C4-2B (cell line): Measurements from ENCODE around the gene IL17D.

ENCODE experiments used
- ZFX ChIP-seq: fragments of 450-650 bp; IDR thresholded peaks from 2 replicates; pipeline ENCODE4 v1.6.1; 2017
- TF ChIP-seq, protein P1 (sequence below): fragments of 450-650 bp; conservative IDR thresholded peaks from 2 replicates; pipeline ENCODE4 v1.5.1; 2017; ENCODE audit warnings: mild to moderate bottlenecking

DNA sequence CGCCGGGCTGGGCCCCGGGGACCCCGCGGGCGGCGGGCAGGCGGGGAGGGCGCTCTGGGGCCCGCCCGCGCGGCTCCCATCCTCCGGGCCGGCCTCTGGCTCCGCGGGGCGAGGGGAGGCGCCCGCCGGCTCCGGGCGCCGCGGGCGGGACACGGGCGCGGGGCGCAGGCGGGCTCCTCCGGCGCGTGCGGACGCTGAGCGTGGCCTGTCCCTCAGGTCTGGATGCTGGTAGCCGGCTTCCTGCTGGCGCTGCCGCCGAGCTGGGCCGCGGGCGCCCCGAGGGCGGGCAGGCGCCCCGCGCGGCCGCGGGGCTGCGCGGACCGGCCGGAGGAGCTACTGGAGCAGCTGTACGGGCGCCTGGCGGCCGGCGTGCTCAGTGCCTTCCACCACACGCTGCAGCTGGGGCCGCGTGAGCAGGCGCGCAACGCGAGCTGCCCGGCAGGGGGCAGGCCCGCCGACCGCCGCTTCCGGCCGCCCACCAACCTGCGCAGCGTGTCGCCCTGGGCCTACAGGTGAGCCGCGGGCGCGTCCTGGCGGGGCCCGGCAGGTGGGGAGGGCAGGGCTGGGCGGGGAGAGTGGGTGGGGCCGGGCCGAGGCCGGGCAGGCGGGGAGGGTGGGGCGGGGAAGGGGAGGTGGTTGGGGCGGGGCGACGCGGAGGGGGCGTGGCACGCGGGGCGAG, 420 bp downstream of the IL17D start:
- TF ChIP-seq, protein P1, sequence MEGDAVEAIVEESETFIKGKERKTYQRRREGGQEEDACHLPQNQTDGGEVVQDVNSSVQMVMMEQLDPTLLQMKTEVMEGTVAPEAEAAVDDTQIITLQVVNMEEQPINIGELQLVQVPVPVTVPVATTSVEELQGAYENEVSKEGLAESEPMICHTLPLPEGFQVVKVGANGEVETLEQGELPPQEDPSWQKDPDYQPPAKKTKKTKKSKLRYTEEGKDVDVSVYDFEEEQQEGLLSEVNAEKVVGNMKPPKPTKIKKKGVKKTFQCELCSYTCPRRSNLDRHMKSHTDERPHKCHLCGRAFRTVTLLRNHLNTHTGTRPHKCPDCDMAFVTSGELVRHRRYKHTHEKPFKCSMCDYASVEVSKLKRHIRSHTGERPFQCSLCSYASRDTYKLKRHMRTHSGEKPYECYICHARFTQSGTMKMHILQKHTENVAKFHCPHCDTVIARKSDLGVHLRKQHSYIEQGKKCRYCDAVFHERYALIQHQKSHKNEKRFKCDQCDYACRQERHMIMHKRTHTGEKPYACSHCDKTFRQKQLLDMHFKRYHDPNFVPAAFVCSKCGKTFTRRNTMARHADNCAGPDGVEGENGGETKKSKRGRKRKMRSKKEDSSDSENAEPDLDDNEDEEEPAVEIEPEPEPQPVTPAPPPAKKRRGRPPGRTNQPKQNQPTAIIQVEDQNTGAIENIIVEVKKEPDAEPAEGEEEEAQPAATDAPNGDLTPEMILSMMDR: peak; percentile 87
- peak; percentile 74; the same call in 1 of the 2 replicates for TF ChIP-seq ZFX
